Mesendoderm (in vitro differentiated cells): ENCODE measurements around the gene ZBED1. TPM values are rescaled to one million over a fixed set of nuclear protein-coding genes. Genes with fewer than 3 reads are reported as not detected.

Source experiments
- DNase-seq: peaks from one replicate; pipeline ENCODE4 v3.0.0; 2013
- H2AK5ac ChIP-seq: 2 replicates; pipeline ENCODE4 v1.6.1; 2013; ENCODE audit warnings: low read length, inconsistent platforms
- H2BK120ac ChIP-seq: 2 replicates; pipeline ENCODE4 v1.6.1; 2013; ENCODE audit warnings: low read depth, mild to moderate bottlenecking, low read length, moderate library complexity, mixed read lengths
- H2BK15ac ChIP-seq: replicated peaks from 2 replicates; pipeline ENCODE4 v1.6.1; 2013; ENCODE audit warnings: low read depth, mild to moderate bottlenecking, moderate library complexity
- H2BK5ac ChIP-seq: 2 replicates; pipeline ENCODE4 v1.6.1; 2013; ENCODE audit warnings: low read length, inconsistent platforms
- H3K18ac ChIP-seq: 2 replicates; pipeline ENCODE4 v1.6.1; 2013; ENCODE audit warnings: mild to moderate bottlenecking, low read length, mixed read lengths
- H3K23ac ChIP-seq: one replicate; pipeline ENCODE4 v1.6.1; 2013; ENCODE audit warnings: low read length
- H3K27ac ChIP-seq: 2 replicates; pipeline ENCODE4 v1.5.1; 2013; ENCODE audit warnings: low read depth, mild to moderate bottlenecking, inconsistent platforms, low read length, moderate library complexity
- H3K27me3 ChIP-seq: 2 replicates; pipeline ENCODE4 v1.6.1; 2013; ENCODE audit warnings: low read length, control low read depth, mild to moderate bottlenecking, inconsistent platforms; ENCODE audit not compliant: insufficient read depth, poor library complexity
- H3K36me3 ChIP-seq: 2 replicates; pipeline ENCODE4 v1.6.1; 2013; ENCODE audit warnings: low read length, inconsistent platforms; ENCODE audit not compliant: control insufficient read depth, insufficient read depth
- H3K4ac ChIP-seq: one replicate; pipeline ENCODE4 v1.6.1; 2013; ENCODE audit warnings: low read depth, mild to moderate bottlenecking, low read length, moderate library complexity
- H3K4me1 ChIP-seq: 2 replicates; pipeline ENCODE4 v1.6.1; 2013; ENCODE audit warnings: low read depth, low read length, inconsistent platforms; ENCODE audit not compliant: control insufficient read depth
- H3K4me2 ChIP-seq: 2 replicates; pipeline ENCODE4 v1.6.1; 2013; ENCODE audit warnings: low read length
- H3K4me3 ChIP-seq: 2 replicates; pipeline ENCODE4 v1.5.1; 2013; ENCODE audit warnings: mild to moderate bottlenecking, low read length
- H3K56ac ChIP-seq: one replicate; pipeline ENCODE4 v1.6.1; 2013; ENCODE audit warnings: low read length
- H3K79me1 ChIP-seq: 2 replicates; pipeline ENCODE4 v1.6.1; 2013; ENCODE audit warnings: low read length, inconsistent platforms
- H3K79me2 ChIP-seq: 2 replicates; pipeline ENCODE4 v1.6.1; 2013; ENCODE audit warnings: mild to moderate bottlenecking, low read length; ENCODE audit not compliant: control insufficient read depth, insufficient read depth
- H3K9ac ChIP-seq: 2 replicates; pipeline ENCODE4 v1.6.1; 2013; ENCODE audit warnings: low read length, inconsistent platforms
- H4K5ac ChIP-seq: one replicate; pipeline ENCODE4 v1.6.1; 2013; ENCODE audit warnings: low read length
- H4K8ac ChIP-seq: one replicate; pipeline ENCODE4 v1.6.1; 2013; ENCODE audit warnings: low read depth, mild to moderate bottlenecking, control low read depth, low read length, moderate library complexity
- WGBS: extraction: QIAGEN DNeasy Blood & Tissue Kit; methylation state at CpG from one replicate; pipeline ENCODE4 v1.1.7; 2013; ENCODE audit warnings: low lambda C conversion rate, missing lambda C conversion rate; ENCODE audit not compliant: insufficient coverage; ENCODE audit errors: extremely low coverage; 5-methylcytosine and 5-hydroxymethylcytosine counted together
- polyA plus RNA-seq, 2 experiments: library from polyadenylated mRNA; stranded (reverse); fragments of 200-250 nt; gene quantifications; one replicate each; pipeline ENCODE4 v1.2.3, GENCODE V29; 2013

Gene ZBED1
- 19.3 TPM for polyA plus RNA-seq (2013, experiment 1 of 2)
- polyA plus RNA-seq (2013, experiment 2 of 2): 17.8 TPM

DNA sequence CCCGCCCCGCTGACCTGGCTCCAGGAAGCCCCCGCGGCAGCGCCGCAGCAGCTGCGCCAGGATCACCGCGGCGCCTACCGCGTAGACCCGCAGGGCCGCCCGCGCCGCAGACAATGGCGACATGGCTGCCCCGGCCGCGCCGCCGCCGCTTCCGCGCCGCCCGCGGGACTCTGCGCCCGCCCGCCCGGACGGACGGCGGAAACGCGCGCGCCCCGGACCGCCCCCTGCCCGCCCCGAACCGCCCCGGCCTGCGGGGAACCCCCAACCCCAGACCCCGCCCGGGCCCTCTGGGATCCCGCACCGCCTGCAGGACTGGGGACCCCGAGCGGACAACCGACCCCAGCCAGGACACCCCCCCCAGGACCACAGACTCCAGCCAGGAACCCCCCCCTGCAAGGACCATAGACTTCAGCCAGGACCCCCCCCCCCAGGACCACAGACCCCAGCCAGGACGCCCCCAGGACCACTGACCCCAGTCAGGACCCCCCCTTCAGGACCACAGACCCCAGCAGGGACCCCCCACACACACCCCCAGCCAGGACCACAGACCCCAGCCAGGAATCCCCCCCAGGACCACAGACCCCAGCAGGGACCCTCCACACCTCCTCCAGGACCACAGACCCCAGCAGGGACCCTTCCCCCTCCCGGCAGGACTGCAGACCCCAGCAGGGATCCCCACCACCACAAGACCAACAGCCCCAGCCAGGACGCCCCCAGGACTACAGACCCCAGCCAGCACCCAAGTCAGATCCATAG, at the start of gene ZBED1, which contains the start of gene DHRSX:
Gene ZBED1, minus strand, starts transcription at position 174 of the 756 bp plus-strand sequence. CDS start 10,257 bp downstream, outside the sequence.
Gene DHRSX, minus strand, starts transcription at position 174 of the 756 bp plus-strand sequence. Its CDS starts 51 bp downstream, at position 123.
- Histone ChIP-seq H4K5ac (no peak within 1 kb of the TSS), H2BK15ac (no peak within 1 kb of the TSS), H4K8ac (peak within 1 kb of the TSS; percentile 100), H3K9ac (peak within 1 kb of the TSS; percentile 85), H3K79me2 (peaks cover 36% of the 10 kb centered on the region), H3K23ac (no peak within 1 kb of the TSS), H2AK5ac (no peak within 1 kb of the TSS), H3K27me3 (no peaks in the 10 kb centered on the region), H3K4me2 (peak within 1 kb of the TSS; percentile 66), H3K4me3 (peak within 1 kb of the TSS; percentile 87), H3K79me1 (peaks cover 2% of the 10 kb centered on the region), H2BK5ac (no peak within 1 kb of the TSS), H3K4me1 (no peaks in the 10 kb centered on the region), H3K56ac (peak within 1 kb of the TSS; percentile 92), H3K18ac (peak within 1 kb of the TSS; percentile 100), H3K27ac (peak within 1 kb of the TSS; percentile 57), H3K36me3 (no peaks in the 10 kb centered on the region), H3K4ac (peak within 1 kb of the TSS; percentile 89), H2BK120ac (peak within 1 kb of the TSS; percentile 95)
- DNase-seq: peak; percentile 48
- no CpG with 5 or more reads among the region's 57 CpGs for WGBS

DNA sequence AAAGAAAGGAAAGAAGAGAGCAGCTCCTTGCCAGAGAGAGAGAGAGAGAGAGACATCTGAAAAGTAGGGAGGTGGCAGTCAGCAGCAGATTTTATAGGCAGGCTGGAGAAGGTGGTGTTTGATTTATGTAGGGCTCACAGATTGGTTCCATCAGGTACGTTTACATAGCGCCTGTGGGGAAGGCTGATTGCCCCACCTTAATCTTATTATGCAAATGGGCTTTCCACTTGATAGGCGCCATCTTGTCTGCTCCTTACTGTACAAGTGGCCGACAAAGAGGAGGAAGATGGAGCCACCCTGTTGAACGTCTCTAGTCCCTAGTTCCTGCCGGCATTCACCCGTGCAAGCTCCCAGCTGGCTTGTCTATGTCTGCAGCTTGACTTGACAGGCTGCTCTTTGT, 49.1 kb upstream of the ZBED1 start:
- Histone ChIP-seq H3K79me1 (no peaks in the 10 kb centered on the region), H3K4me3 (no peak overlapping the region), H4K8ac (no peak overlapping the region), H3K56ac (peak overlapping the region; percentile 67), H3K4me1 (peaks cover 5% of the 10 kb centered on the region), H4K5ac (no peak overlapping the region), H2AK5ac (no peak overlapping the region), H3K23ac (no peak overlapping the region), H3K4me2 (no peak overlapping the region), H2BK5ac (peak overlapping the region; percentile 70), H3K36me3 (no peaks in the 10 kb centered on the region), H3K18ac (no peak overlapping the region), H3K27ac (no peak overlapping the region), H2BK120ac (no peak overlapping the region), H3K4ac (no peak overlapping the region), H2BK15ac (no peak overlapping the region), H3K9ac (no peak overlapping the region), H3K79me2 (no peaks in the 10 kb centered on the region), H3K27me3 (no peaks in the 10 kb centered on the region)
- WGBS: no CpG with 5 or more reads among the region's 7 CpGs
- peak; percentile 81 for DNase-seq

- H3K23ac ChIP-seq: no peak overlapping the region
- no peak overlapping the region for H3K4ac ChIP-seq
- H4K8ac ChIP-seq: no peak overlapping the region
- DNase-seq: peak; percentile 59
- H4K5ac ChIP-seq: no peak overlapping the region
- no peak overlapping the region for H3K9ac ChIP-seq
- no CpG with 5 or more reads among the region's 11 CpGs for WGBS
- no peak overlapping the region for H3K27ac ChIP-seq
- no peak overlapping the region for H2BK5ac ChIP-seq
- no peak overlapping the region for H2BK120ac ChIP-seq
- no peak overlapping the region for H3K18ac ChIP-seq
- H3K56ac ChIP-seq: no peak overlapping the region
- no peak overlapping the region for H2BK15ac ChIP-seq
- no peaks in the 10 kb centered on the region for H3K79me2 ChIP-seq
- no peaks in the 10 kb centered on the region for H3K36me3 ChIP-seq
- H3K27me3 ChIP-seq: no peaks in the 10 kb centered on the region
- peaks cover 5% of the 10 kb centered on the region for H3K4me1 ChIP-seq
- no peak overlapping the region for H3K4me2 ChIP-seq
- H3K79me1 ChIP-seq: no peaks in the 10 kb centered on the region
- no peak overlapping the region for H2AK5ac ChIP-seq
- H3K4me3 ChIP-seq: no peak overlapping the region
Measured at GRCh38 chrX:2548711-2549423, 48.1 kb upstream of the ZBED1 start.

GRCh38 chrX:2547736-2548135, 47.0 kb upstream of the ZBED1 start:
- no peak overlapping the region for H3K56ac ChIP-seq
- DNase-seq: no peak
- no peak overlapping the region for H3K27ac ChIP-seq
- H3K36me3 ChIP-seq: no peaks in the 10 kb centered on the region
- H3K4me1 ChIP-seq: peaks cover 5% of the 10 kb centered on the region
- H3K4ac ChIP-seq: no peak overlapping the region
- no peak overlapping the region for H4K5ac ChIP-seq
- H2BK5ac ChIP-seq: no peak overlapping the region
- H3K18ac ChIP-seq: no peak overlapping the region
- no peak overlapping the region for H2BK15ac ChIP-seq
- H3K23ac ChIP-seq: no peak overlapping the region
- no peak overlapping the region for H4K8ac ChIP-seq
- H3K4me3 ChIP-seq: no peak overlapping the region
- H3K27me3 ChIP-seq: no peaks in the 10 kb centered on the region
- H3K79me2 ChIP-seq: no peaks in the 10 kb centered on the region
- no peak overlapping the region for H3K9ac ChIP-seq
- H3K4me2 ChIP-seq: no peak overlapping the region
- H2AK5ac ChIP-seq: no peak overlapping the region
- H3K79me1 ChIP-seq: no peaks in the 10 kb centered on the region
- no CpG with 5 or more reads among the region's 4 CpGs for WGBS
- no peak overlapping the region for H2BK120ac ChIP-seq

- Histone ChIP-seq H3K27ac (no peak overlapping the region), H3K4me2 (no peak overlapping the region), H2BK5ac (no peak overlapping the region), H3K4ac (no peak overlapping the region), H3K18ac (no peak overlapping the region), H4K5ac (no peak overlapping the region), H3K79me1 (no peaks in the 10 kb centered on the region), H3K4me1 (peaks cover 5% of the 10 kb centered on the region), H2AK5ac (no peak overlapping the region), H3K23ac (no peak overlapping the region), H3K4me3 (no peak overlapping the region), H3K9ac (no peak overlapping the region), H2BK120ac (no peak overlapping the region), H3K56ac (no peak overlapping the region), H3K79me2 (no peaks in the 10 kb centered on the region), H3K27me3 (no peaks in the 10 kb centered on the region), H4K8ac (no peak overlapping the region), H3K36me3 (no peaks in the 10 kb centered on the region), H2BK15ac (no peak overlapping the region)
- no peak for DNase-seq
- no CpG with 5 or more reads among the region's 1 CpG for WGBS
Measured at GRCh38 chrX:2546496-2546895, 45.7 kb upstream of the ZBED1 start.
